Measurements from ENCODE around the gene PSKH1. TPM values are rescaled to one million over a fixed set of nuclear protein-coding genes. Genes with fewer than 3 reads are reported as not detected.

PSKH1 gene
- 5.8 and 8.3 TPM in 2 replicates for total RNA-seq

DNA sequence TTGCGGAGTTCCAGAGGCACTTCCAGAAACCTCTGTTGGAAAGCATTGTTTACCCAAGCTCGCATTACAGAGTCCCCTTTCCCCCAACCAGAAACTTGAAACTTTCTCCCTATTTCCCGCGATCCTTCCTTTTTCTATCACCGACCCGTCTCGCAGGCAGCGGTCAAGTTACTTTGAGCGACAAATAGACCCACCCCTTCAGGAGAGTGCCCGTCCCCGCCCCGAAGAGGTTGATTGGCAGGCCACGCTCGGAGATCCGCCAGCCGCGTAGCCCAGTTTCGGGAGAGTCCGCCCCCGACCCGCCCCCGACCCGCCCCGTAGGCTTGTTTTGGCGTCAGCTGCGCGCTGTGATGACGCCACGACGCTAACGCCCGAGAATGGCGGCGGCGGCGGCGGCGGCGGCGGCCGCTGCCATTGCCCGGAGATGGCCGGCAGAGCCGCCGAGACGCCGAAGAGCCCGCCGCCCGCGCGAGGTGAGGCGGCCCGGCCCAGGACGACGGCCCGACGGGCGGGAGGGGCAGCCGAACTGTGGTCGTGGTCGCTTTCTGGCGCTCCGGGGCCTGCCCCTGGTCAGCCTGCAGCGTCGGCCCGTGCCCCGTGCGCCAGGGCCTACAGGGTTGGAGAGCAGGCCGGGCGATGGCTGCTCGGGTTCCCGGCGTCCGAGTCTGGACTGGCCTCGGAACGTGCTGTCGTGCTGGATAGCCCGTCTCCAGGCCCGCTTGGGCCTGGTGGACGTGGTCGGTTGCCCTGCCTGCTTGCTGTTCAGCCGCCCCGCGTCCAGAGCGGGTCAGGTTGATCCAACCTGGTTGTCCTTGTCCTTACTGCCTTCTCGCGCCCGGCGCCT, at the start of gene PSKH1:
PSKH1 (plus strand) TSS at position 356 of the 844 bp plus-strand sequence. CDS start 15,496 bp downstream, outside the sequence.

DNA sequence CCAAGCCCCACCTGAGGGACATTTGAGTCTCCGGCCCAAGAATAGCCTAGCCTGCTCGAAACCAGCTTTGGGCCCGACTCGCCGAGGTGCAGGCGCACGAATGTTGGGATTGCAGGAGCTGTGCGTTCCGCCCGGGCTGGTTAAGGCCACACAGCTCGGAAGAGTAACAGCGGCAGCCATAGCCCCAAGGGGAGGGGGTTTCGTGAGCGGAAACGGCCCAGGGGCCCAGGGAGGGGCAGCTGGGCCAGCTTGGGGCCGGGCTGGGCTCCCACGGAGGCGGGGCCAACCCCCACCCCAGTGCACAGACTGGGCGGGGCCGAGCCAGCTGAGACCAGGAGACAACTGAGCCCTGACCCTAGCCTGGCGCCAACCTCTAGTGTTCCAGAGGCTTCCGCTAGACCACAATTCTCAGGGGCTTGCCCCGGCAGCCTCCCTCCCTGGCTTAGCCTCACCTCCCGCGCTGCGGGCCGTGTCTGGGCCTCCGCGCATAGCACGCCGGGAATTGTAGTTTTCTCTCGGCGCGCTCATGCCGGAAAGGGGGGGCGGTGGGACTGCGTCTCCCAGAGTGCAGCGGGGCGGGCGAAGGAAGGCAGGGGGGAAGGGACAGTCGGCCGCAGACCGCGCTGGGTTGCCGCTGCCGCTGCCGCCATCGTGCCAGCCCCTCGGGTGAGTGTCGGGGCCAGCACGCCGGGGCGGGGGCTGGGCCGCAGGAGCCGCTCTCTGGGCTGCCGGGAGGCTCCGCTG, 46.6 kb upstream of the PSKH1 start, which contains the start of gene NUTF2:
NUTF2 (plus strand) TSS at position 614 of the 744 bp plus-strand sequence. CDS start 18,198 bp downstream, outside the sequence.

DNA sequence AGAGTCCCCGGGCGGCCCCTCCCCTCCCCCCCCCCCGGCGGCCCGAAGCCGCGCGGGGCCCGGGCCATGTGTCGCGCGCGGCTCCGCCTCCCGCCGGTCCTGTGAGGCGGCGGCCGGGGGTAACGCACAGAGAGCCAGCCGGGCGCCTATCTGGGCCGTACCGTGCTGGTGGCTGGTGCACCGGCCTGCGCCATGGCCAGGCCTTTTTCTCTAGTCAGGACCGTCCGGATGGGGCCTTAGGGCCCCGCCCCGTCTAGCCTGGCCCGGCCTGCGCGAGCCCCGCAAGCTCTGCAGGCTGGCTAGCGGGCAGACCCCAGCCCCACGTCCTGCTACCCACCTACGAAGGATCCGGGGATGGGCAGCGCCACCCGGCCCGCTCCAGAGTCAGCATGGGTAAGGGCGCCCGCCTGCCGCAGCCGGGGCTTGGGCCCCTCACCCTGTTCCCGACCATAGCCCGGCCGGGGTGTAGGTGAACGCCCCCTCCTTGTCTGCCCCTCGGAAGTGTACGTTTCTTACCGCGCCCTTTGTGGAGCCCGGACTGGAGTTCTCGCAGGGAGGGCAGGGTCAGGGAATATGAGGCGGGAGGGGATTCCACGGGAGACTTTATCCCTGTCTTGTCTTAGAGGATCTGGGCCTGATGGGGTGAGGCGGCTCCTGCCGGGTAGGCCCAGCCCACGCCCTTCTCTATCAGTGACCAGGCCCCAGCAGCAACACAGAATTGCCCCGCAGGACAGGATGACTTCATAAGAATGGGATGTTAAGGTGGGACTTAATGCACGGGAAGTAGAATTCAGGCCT, 45.8 kb upstream of the PSKH1 start, which contains the start of gene CENPT:
CENPT (minus strand) TSS at position 630 of the 798 bp plus-strand sequence. CDS start 13,834 bp downstream, outside the sequence.

DNA sequence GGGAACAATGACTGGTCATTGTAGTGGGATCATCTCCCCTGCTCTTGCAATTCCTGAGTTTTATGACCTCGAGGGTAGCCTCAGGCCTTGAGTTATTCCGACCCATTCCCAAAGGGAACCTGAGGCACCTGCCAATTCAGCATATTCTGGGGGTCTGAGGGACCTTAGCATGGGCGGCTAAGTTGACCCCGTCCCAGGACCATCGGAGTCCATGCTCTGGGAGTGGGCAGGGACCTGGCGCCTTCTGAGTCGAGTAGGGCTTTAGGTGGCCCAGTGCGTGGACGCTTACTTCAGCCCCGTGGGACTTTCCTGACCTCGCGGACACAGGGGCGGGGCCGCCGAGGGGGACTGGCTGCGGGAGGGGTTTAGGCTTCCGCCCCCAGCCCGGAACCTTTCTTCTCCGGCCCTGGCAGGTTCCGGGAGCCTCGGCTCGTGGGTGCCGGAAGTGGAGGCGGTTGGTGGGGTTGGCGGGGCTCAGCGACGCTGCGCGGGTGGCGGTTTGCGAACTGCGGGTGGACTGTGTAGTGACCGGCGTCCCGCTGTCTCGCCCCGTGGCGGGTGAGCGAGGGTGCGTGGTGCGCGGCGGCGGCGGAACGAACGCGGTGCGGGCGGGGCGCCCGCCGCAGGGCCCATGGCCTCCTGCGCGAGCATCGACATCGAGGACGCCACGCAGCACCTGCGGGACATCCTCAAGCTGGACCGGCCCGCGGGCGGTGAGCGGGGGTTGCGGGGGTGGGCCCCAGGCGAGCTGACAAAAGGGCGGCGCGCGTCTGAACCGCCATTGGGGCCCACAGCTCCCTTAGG, 20.2 kb upstream of the PSKH1 start, which contains the start of gene EDC4:
EDC4 (plus strand) TSS at position 422 of the 804 bp plus-strand sequence; CDS start at position 632, 210 bp downstream.

DNA sequence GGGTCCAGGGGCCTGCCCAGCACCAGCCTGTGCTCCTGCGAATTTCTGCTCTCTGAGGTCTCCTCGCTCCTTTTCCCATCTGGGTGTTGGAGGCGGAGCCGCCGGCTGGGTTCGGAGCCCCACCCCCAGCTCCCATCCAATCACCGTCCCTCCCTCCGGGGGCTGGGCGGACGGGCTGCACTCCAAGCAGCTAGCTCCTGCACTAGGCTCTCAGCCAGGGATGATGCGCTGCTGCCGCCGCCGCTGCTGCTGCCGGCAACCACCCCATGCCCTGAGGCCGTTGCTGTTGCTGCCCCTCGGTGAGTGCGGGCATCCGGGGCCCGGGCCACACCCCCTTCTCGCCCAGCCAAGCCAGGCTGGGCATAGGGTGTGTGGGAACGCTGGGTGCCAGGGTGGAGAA, 8.4 kb upstream of the PSKH1 start, which contains the start of gene NRN1L:
NRN1L (plus strand) TSS at position 202 of the 400 bp plus-strand sequence; CDS start at position 221, 19 bp downstream.

DNA sequence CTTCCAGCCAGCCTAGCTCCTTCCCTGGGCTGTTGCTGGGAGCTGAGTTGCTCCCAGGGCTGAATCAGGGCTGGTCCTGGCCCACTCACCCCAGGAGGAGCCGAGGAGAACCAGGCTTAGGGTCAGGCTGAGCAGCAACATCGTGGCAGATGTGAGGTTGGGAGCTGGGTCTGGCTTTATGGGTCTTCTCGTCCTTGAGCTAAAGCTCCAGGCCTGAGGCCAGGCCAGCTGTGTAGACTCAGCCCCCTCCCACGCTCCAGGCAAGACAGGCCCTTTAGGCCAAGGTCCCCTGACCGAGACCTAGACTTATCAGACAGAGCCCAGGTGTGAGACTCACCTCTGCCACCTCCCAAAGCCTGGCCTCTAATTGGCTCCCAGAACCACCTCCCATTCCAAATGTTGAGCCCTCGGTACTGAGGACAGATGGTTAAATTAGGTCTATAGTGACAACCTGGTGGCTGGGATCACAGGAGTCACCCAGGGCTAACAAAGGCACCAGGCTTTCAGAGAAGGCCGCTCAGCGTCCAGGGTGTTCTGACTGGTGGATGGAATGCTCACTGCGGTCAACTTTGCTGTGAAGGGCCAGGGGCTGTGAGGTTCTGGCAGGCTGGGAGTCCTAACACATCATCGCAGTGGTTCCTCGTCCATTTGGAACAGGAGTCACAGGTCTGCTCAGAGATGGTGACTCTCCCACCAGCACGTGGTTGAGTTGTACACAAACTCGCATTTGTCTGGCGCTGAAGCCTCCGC, 38.8 kb downstream of the PSKH1 start, which contains the start of gene CTRL:
CTRL (minus strand) TSS at position 151 of the 750 bp plus-strand sequence; CDS start at position 141, 10 bp downstream.

DNA sequence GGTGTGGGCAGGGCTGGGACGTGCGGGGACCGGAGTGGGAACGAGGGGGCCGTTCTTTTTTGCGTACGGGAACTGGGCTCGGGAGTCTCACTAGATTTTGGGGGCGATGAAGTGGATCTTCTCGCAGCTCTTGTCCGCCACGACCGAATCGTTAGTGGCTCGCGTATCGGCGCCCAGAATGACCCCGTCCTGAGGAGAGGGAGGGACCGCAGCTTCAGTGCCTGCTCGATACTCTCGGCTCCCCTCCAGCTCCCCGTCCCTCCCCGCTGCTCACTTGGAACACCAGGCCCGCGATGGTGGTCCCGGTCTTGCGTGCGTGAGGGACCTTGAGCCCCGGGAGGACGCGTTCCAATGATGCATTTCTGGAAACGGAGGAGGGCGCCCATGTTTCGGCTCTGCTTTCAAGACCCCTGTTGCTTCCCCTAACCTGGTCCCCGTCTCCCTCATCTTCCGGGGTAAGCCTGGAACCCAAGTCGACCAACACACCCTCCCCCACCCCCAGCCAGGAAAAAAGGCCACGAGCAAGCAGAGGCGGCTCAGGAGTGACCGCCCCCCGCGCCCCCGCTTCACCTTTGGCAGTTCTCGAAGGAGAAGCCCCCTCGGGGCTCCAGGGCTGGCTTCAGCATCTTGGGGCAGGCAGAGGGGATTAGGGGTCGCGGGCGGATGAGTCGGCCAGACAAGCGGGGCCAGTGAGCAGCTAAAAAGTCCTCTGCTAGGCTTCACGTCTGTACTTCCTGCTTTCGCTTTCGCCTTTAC, 43.2 kb downstream of the PSKH1 start, which contains the start of gene PSMB10:
PSMB10 (minus strand) TSS at position 727 of the 756 bp plus-strand sequence; CDS start at position 626, 101 bp downstream.

DNA sequence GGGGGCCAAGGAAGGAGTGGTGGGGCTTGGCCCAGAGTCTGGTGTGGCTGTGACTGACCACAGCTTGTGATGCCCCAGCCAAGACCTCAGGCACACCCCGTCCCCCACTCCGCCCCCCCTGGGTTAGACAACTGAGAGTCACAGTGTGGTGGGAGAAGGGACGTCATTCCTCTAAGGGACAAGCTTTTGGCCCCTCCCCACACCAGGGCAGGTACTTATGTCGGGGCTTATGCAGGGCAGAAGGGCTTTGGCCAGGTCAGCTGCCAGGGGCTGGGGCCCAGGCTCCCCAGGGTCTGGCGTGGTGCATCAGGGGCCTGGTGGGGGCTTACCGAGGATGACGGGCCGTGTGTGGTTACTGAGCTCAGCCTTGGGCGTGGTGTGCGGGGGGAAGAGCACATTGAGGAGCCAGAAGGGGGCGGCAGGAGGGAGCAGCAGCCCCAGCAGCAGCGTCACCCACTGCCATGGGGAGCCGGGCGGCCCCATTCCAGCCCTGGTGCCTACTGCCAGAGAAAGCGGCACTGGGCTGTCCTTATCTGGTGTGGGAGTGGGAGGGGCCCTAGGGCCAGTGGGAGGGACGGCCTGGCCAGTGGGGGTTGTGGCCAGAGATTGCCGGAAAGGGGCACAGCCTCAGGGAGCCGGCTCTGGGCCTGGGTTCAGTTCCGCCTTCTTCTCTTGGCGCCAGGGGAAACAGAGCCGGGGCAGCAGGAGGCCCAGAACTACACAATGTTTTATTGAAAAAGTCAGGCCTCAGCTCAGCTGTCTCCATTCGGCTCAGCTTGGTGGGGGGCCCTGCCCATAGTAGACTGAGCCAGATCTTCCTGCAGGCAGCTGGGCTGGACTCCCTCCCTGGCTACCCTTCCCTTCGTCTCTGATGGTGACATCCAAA, 50.8 kb downstream of the PSKH1 start, which contains the start of gene LCAT:
LCAT (minus strand) TSS at position 502 of the 886 bp plus-strand sequence; CDS start at position 483, 19 bp downstream.

DNA sequence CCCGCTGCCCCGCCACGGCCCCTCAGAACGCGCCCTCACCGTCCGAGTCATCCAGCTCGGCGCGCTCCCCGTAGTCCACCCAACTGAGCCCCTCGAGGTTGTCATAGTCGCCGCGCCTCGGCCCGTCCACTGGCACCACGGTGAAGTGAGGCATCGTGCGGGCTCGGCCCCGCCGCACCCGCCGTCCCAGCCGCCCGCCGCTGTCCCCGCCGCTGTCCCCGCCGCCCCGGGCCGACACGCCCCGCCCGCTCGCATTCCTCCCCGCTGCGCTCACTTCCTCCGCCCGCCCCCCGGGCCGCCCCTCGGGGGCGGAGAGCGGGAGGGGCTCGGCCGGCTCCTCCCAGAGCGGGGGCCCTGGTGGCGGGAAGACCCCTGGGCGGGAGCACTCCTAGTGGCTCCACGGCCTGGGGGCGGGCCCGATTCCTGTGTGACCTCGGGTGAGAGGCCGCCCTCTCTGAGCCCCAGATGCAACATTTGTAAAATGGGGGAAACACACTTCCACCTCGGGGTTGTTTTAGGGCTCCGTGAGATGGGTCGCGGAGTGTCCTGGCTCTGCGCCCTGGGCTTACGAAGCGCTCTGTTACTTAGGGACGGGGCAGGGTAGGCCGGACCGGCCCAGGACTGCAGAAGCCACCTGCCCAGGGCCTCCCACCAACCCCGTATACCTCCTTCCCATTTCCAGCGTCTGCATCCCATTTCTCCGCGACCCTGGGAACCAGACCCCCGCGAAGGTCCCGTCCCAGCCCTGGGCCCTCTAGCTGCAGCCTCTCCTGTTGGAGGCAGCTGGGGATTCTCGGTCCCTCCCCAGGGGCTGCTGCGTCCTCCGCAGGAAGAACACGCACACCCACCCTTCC, 75.6 kb downstream of the PSKH1 start, which contains the start of gene SLC12A4:
SLC12A4 (minus strand) TSS at position 238 of the 854 bp plus-strand sequence; CDS start at position 154, 84 bp downstream.

Other genes starting within 250 kb of the PSKH1 start
- 1.4 and 1.6 TPM in 2 replicates for gene CARMIL2, start 248.1 kb upstream of the PSKH1 start, total RNA-seq
- 32.0 and 38.8 TPM in 2 replicates for gene ACD, start 233.0 kb upstream of the PSKH1 start, total RNA-seq
- gene PARD6A, start 232.3 kb upstream of the PSKH1 start, total RNA-seq: 0.18 and 0.86 TPM in 2 replicates
- gene ENKD1, start 226.5 kb upstream of the PSKH1 start, total RNA-seq: 15.4 and 22.5 TPM in 2 replicates
- gene C16orf86, start 226.4 kb upstream of the PSKH1 start, total RNA-seq: 8.4 and 12.4 TPM in 2 replicates
- gene GFOD2, start 173.9 kb upstream of the PSKH1 start, total RNA-seq: 9.7 and 12.4 TPM in 2 replicates
- 3.2 and 3.5 TPM in 2 replicates for gene RANBP10, start 86.7 kb upstream of the PSKH1 start, total RNA-seq
- gene TSNAXIP1, start 86.4 kb upstream of the PSKH1 start, total RNA-seq: under 0.01 and 1.4 TPM in 2 replicates
- gene THAP11, start 50.9 kb upstream of the PSKH1 start, total RNA-seq: 23.6 and 26.9 TPM in 2 replicates
- 103 and 274 TPM in 2 replicates for gene NUTF2, start 46.3 kb upstream of the PSKH1 start, total RNA-seq
- gene CENPT, start 45.6 kb upstream of the PSKH1 start, total RNA-seq: 30.0 and 33.7 TPM in 2 replicates
- gene EDC4, start 20.2 kb upstream of the PSKH1 start, total RNA-seq: 56.0 and 59.7 TPM in 2 replicates
- 0.89 TPM in 1 of 2 replicates, not detected in the other for gene NRN1L, start 8.4 kb upstream of the PSKH1 start, total RNA-seq
- gene CTRL, start 38.6 kb downstream of the PSKH1 start, total RNA-seq: 0.53 and 0.58 TPM in 2 replicates
- 63.4 and 68.9 TPM in 2 replicates for gene PSMB10, start 43.6 kb downstream of the PSKH1 start, total RNA-seq
- gene LCAT, start 50.9 kb downstream of the PSKH1 start, total RNA-seq: 5.5 and 6.0 TPM in 2 replicates
- gene SLC12A4, start 75.4 kb downstream of the PSKH1 start, total RNA-seq: 63.6 and 116 TPM in 2 replicates
- gene DPEP3, start 87.2 kb downstream of the PSKH1 start, total RNA-seq: not detected in 2 replicates
- not detected in 2 replicates for gene DPEP2, start 106.2 kb downstream of the PSKH1 start, total RNA-seq
- not detected in 2 replicates for gene DPEP2NB, start 122.7 kb downstream of the PSKH1 start, total RNA-seq
- 3.5 and 5.2 TPM in 2 replicates for gene DDX28, start 130.0 kb downstream of the PSKH1 start, total RNA-seq
- gene DUS2, start 130.0 kb downstream of the PSKH1 start, total RNA-seq: 23.1 and 26.8 TPM in 2 replicates
- 9.7 and 9.8 TPM in 2 replicates for gene NFATC3, start 192.1 kb downstream of the PSKH1 start, total RNA-seq